Measurements from ENCODE around the gene PANK4.

The PANK4 gene

DNA sequence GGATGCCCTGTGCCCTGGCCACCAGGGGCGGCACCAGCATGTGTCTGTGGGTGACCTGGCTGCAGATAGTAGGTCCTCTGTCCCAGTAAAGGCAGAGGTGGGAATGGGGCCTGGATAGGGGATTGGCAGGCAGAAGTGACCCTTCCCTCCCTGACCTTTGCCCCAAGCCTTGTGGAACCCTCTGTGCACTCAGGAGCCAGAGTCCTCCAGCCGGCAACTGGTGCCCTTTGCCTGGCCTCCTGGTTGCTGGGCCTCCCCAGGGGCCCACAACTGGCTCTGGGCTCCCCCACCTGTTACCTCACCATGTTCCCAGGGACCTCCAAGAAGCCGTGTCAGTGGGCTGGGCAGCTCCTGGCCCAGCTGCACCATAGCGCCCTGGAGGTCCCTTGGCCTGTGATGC lies 40.4 kb downstream of the PANK4 start:
- Histone ChIP-seq H3K4me3 (ENCODE audit: control insufficient read depth in 1 of 7, extremely low read depth in 1 of 7, insufficient read depth in 4 of 7, low read depth in 2 of 7, low read length in 6 of 7) (no peak overlapping the region), H3K9me3 (ENCODE audit: control extremely low read depth in 1 of 5, control insufficient read depth in 4 of 5, insufficient read depth in 2 of 5, low read depth in 1 of 5, low read length in 4 of 5) (peaks cover 0 to 15% (median 9%) of the 10 kb centered on the region in 5 experiments), H3K4me1 (ENCODE audit: control extremely low read depth in 1 of 4, control insufficient read depth in 4 of 4, insufficient read depth in 4 of 4, low read length in 3 of 4) (no peaks in the 10 kb centered on the region), H3K36me3 (ENCODE audit: control insufficient read depth in 4 of 4, insufficient read depth in 4 of 4, low read length in 3 of 4) (no peaks in the 10 kb centered on the region), H3K27me3 (replicated peaks in 2 of 5; ENCODE audit: control insufficient read depth in 4 of 5, insufficient read depth in 5 of 5, low read length in 4 of 5) (no peaks in the 10 kb centered on the region), H3K27ac (ENCODE audit: insufficient read depth in 1 of 2, low read depth in 1 of 2, low read length in 2 of 2, poor library complexity in 1 of 2, severe bottlenecking in 2 of 2) (no peak overlapping the region)
- POLR2A ChIA-PET = no interaction called here
- CTCF ChIA-PET = no interaction called here
- 100% methylated on average over 2 of the region's 4 CpGs for WGBS (ENCODE audit: insufficient coverage)
- no peak for DNase-seq

- H3K36me3 ChIP-seq (ENCODE audit: control insufficient read depth in 4 of 4, insufficient read depth in 4 of 4, low read length in 3 of 4) = no peaks in the 10 kb centered on the region
These were observed 42.4 kb downstream of the PANK4 start for GRCh38 chr1:2483970-2484369.

DNA sequence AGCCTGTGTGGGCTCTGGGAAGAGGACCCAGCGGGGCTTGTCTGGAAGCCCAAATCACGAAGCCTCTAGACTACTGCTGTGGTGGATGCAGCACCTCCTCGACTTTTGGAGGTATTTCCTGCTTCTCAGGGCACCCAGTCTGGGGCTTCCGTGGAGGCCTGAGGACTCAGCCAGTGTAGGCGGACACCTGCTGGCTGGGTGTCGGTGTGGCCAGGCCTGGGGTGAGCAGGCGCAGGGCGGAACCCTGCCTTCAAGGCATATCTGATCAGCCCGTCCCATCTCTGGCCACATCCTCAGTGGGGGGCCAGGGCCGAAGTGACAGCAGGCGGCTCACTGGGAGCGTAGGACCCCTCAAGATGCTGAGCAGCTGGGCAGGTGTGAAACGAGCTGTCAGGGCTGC lies 43.4 kb downstream of the PANK4 start:
- CTCF ChIA-PET = no interaction called here
- Histone ChIP-seq H3K36me3 (ENCODE audit: control insufficient read depth in 4 of 4, insufficient read depth in 4 of 4, low read length in 3 of 4) (no peaks in the 10 kb centered on the region), H3K27me3 (replicated peaks in 2 of 5; ENCODE audit: control insufficient read depth in 4 of 5, insufficient read depth in 5 of 5, low read length in 4 of 5) (no peaks in the 10 kb centered on the region), H3K27ac (ENCODE audit: insufficient read depth in 1 of 2, low read depth in 1 of 2, low read length in 2 of 2, poor library complexity in 1 of 2, severe bottlenecking in 2 of 2) (no peak overlapping the region), H3K4me1 (ENCODE audit: control extremely low read depth in 1 of 4, control insufficient read depth in 4 of 4, insufficient read depth in 4 of 4, low read length in 3 of 4) (peaks cover 0 to 3% (median 0%) of the 10 kb centered on the region in 4 experiments), H3K9me3 (ENCODE audit: control extremely low read depth in 1 of 5, control insufficient read depth in 4 of 5, insufficient read depth in 2 of 5, low read depth in 1 of 5, low read length in 4 of 5) (peaks cover 0 to 1% (median 0%) of the 10 kb centered on the region in 5 experiments), H3K4me3 (ENCODE audit: control insufficient read depth in 1 of 7, extremely low read depth in 1 of 7, insufficient read depth in 4 of 7, low read depth in 2 of 7, low read length in 6 of 7) (no peak overlapping the region)
- no peak for DNase-seq
- POLR2A ChIA-PET = no interaction called here
- 92% methylated on average over 13 of the region's 13 CpGs for WGBS (ENCODE audit: insufficient coverage)

More at GRCh38 chr1:2483970-2484369, 42.4 kb downstream of the PANK4 start:
- WGBS (ENCODE audit: insufficient coverage) = 97% methylated on average over 8 of the region's 16 CpGs
- Histone ChIP-seq H3K27ac (ENCODE audit: insufficient read depth in 1 of 2, low read depth in 1 of 2, low read length in 2 of 2, poor library complexity in 1 of 2, severe bottlenecking in 2 of 2) (no peak overlapping the region), H3K4me3 (ENCODE audit: control insufficient read depth in 1 of 7, extremely low read depth in 1 of 7, insufficient read depth in 4 of 7, low read depth in 2 of 7, low read length in 6 of 7) (no peak overlapping the region), H3K4me1 (ENCODE audit: control extremely low read depth in 1 of 4, control insufficient read depth in 4 of 4, insufficient read depth in 4 of 4, low read length in 3 of 4) (no peaks in the 10 kb centered on the region), H3K9me3 (ENCODE audit: control extremely low read depth in 1 of 5, control insufficient read depth in 4 of 5, insufficient read depth in 2 of 5, low read depth in 1 of 5, low read length in 4 of 5) (peaks cover 0 to 11% (median 4%) of the 10 kb centered on the region in 5 experiments), H3K27me3 (replicated peaks in 2 of 5; ENCODE audit: control insufficient read depth in 4 of 5, insufficient read depth in 5 of 5, low read length in 4 of 5) (no peaks in the 10 kb centered on the region)
- ChIA-PET CTCF (no interaction called here), POLR2A (no interaction called here)
- no peak for DNase-seq

- no peak for DNase-seq
- H3K9me3 ChIP-seq (ENCODE audit: control extremely low read depth in 1 of 5, control insufficient read depth in 4 of 5, insufficient read depth in 2 of 5, low read depth in 1 of 5, low read length in 4 of 5) = no peaks in the 10 kb centered on the region
- H3K4me1 ChIP-seq (ENCODE audit: control extremely low read depth in 1 of 4, control insufficient read depth in 4 of 4, insufficient read depth in 4 of 4, low read length in 3 of 4) = peaks cover 0 to 3% (median 0%) of the 10 kb centered on the region in 4 experiments
- no peaks in the 10 kb centered on the region for H3K27me3 ChIP-seq (replicated peaks in 2 of 5; ENCODE audit: control insufficient read depth in 4 of 5, insufficient read depth in 5 of 5, low read length in 4 of 5)
- H3K36me3 ChIP-seq (ENCODE audit: control insufficient read depth in 4 of 4, insufficient read depth in 4 of 4, low read length in 3 of 4) = no peaks in the 10 kb centered on the region
- 97% methylated on average over 10 of the region's 11 CpGs for WGBS (ENCODE audit: insufficient coverage)
- H3K27ac ChIP-seq (ENCODE audit: insufficient read depth in 1 of 2, low read depth in 1 of 2, low read length in 2 of 2, poor library complexity in 1 of 2, severe bottlenecking in 2 of 2) = no peak overlapping the region
- no peak overlapping the region for H3K4me3 ChIP-seq (ENCODE audit: control insufficient read depth in 1 of 7, extremely low read depth in 1 of 7, insufficient read depth in 4 of 7, low read depth in 2 of 7, low read length in 6 of 7)
- ChIA-PET POLR2A (no interaction called here), CTCF (no interaction called here)
These were observed 43.8 kb downstream of the PANK4 start for GRCh38 chr1:2482588-2482987.

- Histone ChIP-seq H3K36me3 (ENCODE audit: control insufficient read depth in 4 of 4, insufficient read depth in 4 of 4, low read length in 3 of 4) (no peaks in the 10 kb centered on the region), H3K27me3 (replicated peaks in 2 of 5; ENCODE audit: control insufficient read depth in 4 of 5, insufficient read depth in 5 of 5, low read length in 4 of 5) (no peaks in the 10 kb centered on the region), H3K9me3 (ENCODE audit: control extremely low read depth in 1 of 5, control insufficient read depth in 4 of 5, insufficient read depth in 2 of 5, low read depth in 1 of 5, low read length in 4 of 5) (no peaks in the 10 kb centered on the region), H3K27ac (ENCODE audit: insufficient read depth in 1 of 2, low read depth in 1 of 2, low read length in 2 of 2, poor library complexity in 1 of 2, severe bottlenecking in 2 of 2) (no peak overlapping the region), H3K4me3 (ENCODE audit: control insufficient read depth in 1 of 7, extremely low read depth in 1 of 7, insufficient read depth in 4 of 7, low read depth in 2 of 7, low read length in 6 of 7) (no peak overlapping the region), H3K4me1 (ENCODE audit: control extremely low read depth in 1 of 4, control insufficient read depth in 4 of 4, insufficient read depth in 4 of 4, low read length in 3 of 4) (peaks cover 0 to 3% (median 0%) of the 10 kb centered on the region in 4 experiments)
- no peak for DNase-seq
- POLR2A ChIA-PET = no interaction called here
- WGBS (ENCODE audit: insufficient coverage) = 80% methylated on average over 10 of the region's 10 CpGs
- CTCF ChIA-PET = no interaction called here
These were observed 44.5 kb downstream of the PANK4 start for GRCh38 chr1:2481885-2482284.

DNA sequence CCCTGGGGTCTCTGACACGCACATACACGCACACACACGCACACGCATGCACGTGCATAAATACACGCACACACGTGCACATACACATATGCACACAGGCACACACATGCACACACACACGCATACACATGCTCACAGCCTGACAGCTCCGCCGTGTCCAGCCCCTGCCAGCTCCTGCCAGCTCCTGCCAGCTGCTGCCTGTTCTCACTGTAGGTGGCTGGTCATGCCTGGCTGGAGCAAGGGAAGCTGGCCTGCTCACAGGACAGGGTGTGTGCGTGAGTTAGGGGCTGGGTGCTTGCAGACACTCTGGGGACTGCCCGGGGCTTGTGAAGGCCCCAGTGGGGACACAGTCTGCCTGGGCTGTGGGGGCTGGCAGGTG lies 45.4 kb downstream of the PANK4 start:
- WGBS (ENCODE audit: insufficient coverage) = 94% methylated on average over 12 of the region's 12 CpGs
- no peak for DNase-seq
- Histone ChIP-seq H3K27ac (ENCODE audit: insufficient read depth in 1 of 2, low read depth in 1 of 2, low read length in 2 of 2, poor library complexity in 1 of 2, severe bottlenecking in 2 of 2) (no peak overlapping the region), H3K27me3 (replicated peaks in 2 of 5; ENCODE audit: control insufficient read depth in 4 of 5, insufficient read depth in 5 of 5, low read length in 4 of 5) (no peaks in the 10 kb centered on the region), H3K4me1 (ENCODE audit: control extremely low read depth in 1 of 4, control insufficient read depth in 4 of 4, insufficient read depth in 4 of 4, low read length in 3 of 4) (peaks cover 0 to 3% (median 0%) of the 10 kb centered on the region in 4 experiments), H3K9me3 (ENCODE audit: control extremely low read depth in 1 of 5, control insufficient read depth in 4 of 5, insufficient read depth in 2 of 5, low read depth in 1 of 5, low read length in 4 of 5) (no peaks in the 10 kb centered on the region), H3K4me3 (ENCODE audit: control insufficient read depth in 1 of 7, extremely low read depth in 1 of 7, insufficient read depth in 4 of 7, low read depth in 2 of 7, low read length in 6 of 7) (no peak overlapping the region), H3K36me3 (ENCODE audit: control insufficient read depth in 4 of 4, insufficient read depth in 4 of 4, low read length in 3 of 4) (no peaks in the 10 kb centered on the region)
- CTCF ChIA-PET = no interaction called here
- POLR2A ChIA-PET = no interaction called here

DNA sequence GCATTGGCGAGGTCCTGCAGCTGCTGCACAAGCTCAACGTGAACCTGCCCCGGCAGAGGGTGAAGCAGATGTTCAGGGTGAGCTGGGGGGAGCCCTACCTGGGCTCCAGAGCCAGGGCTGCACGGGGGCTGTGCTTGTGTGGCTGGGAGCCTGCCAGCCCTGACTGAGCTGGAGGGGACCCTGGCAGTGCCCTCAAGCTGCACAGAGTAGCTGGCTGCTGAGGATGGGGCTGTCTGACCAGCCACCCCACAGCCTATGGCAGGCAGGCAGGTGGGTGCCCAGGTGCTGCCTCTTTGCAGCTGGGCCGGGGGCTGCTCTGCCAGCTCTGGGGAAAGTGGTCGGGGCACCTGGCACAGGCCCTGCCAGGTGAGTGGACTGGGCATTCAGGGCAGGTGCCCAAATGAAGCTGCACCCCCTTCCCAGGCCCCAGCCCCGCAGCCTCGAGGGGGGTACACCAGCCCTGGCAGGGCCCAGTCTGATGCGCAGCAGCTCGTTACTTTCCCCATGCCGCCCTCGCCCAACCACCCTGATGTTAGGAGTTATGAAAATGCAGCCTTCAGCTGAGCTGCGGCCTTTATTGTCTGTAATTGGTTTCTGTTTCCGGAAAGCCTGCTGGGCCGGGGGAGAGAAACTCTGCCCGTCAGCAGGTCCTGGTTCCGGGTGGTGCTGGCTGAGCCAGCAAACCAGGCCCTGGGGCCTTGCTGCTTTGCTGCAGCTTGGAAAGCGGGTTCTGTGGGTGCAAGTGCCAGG lies 46.0 kb downstream of the PANK4 start:
- no peak for DNase-seq
- H3K36me3 ChIP-seq (ENCODE audit: control insufficient read depth in 4 of 4, insufficient read depth in 4 of 4, low read length in 3 of 4) = no peaks in the 10 kb centered on the region
- H3K4me1 ChIP-seq (ENCODE audit: control extremely low read depth in 1 of 4, control insufficient read depth in 4 of 4, insufficient read depth in 4 of 4, low read length in 3 of 4) = peaks cover 0 to 3% (median 0%) of the 10 kb centered on the region in 4 experiments
- no peaks in the 10 kb centered on the region for H3K9me3 ChIP-seq (ENCODE audit: control extremely low read depth in 1 of 5, control insufficient read depth in 4 of 5, insufficient read depth in 2 of 5, low read depth in 1 of 5, low read length in 4 of 5)
- no peaks in the 10 kb centered on the region for H3K27me3 ChIP-seq (replicated peaks in 2 of 5; ENCODE audit: control insufficient read depth in 4 of 5, insufficient read depth in 5 of 5, low read length in 4 of 5)
- CTCF ChIA-PET = interaction anchor here (1.1 kb wide), 1 partner anchor 11 kb away, joined by 3 read pairs; no protein-coding TSS in a partner anchor
- H3K27ac ChIP-seq (ENCODE audit: insufficient read depth in 1 of 2, low read depth in 1 of 2, low read length in 2 of 2, poor library complexity in 1 of 2, severe bottlenecking in 2 of 2) = no peak overlapping the region
- H3K4me3 ChIP-seq (ENCODE audit: control insufficient read depth in 1 of 7, extremely low read depth in 1 of 7, insufficient read depth in 4 of 7, low read depth in 2 of 7, low read length in 6 of 7) = no peak overlapping the region
- 93% methylated on average over 16 of the region's 18 CpGs for WGBS (ENCODE audit: insufficient coverage)
- POLR2A ChIA-PET = interaction anchor here (0.8 kb wide), 1 partner anchor 16 kb away, joined by 3 read pairs; no protein-coding TSS in a partner anchor
